ENCODE measurements around the gene PEAR1.

Gene PEAR1

GRCh38 chr1:156958247-156958714 lies 64.8 kb downstream of the PEAR1 start:
- no peak for DNase-seq

DNA sequence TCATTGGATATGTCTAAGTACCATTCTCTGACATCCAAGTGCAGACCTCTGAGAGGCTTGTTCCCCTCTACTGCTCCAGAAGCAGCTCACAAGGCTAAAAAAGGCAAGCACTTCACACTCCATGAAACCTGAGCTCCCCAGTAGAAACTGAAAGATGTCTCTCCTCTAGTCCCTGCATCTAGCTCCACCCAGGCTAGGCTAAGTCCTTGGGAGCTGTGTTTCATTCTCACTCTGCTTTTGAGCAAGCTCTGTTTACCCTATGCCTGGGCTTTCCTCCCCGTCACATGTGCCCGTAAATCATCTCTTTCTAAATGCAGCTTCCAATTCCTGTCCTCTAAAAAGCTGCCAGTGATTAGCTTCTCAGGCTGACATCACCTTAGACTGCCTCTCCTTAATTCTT lies 65.9 kb downstream of the PEAR1 start:
- peak in 6 of 58 donors; percentile 10 to 28 (median 20) for DNase-seq

GRCh38 chr1:156959925-156960324 lies 66.4 kb downstream of the PEAR1 start:
- no peak for DNase-seq

GRCh38 chr1:156961709-156962108 lies 68.2 kb downstream of the PEAR1 start:
- DNase-seq = no peak

DNA sequence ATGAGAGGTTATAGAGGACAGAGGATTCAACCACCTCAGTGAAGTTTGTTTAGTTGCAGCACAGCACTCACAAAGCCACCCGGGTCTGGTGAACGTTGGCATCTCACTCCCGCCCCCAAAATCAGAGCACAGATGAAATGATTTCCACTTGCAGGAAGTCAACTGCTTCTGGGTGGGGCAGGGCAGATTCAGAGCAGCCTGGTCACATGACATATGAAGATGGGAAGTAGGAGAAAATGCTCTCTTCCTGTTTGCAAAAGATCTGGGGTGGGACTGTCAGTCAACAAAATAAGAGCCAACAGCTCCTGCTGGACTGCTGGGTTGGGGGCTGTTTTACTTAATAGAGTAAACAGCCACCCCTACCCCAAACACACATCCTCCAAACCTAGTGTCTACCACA lies 70.1 kb downstream of the PEAR1 start:
- DNase-seq = no peak

GRCh38 chr1:156964441-156964840 lies 70.9 kb downstream of the PEAR1 start:
- DNase-seq = no peak
